Karpas-422 (cell line): Measurements from ENCODE around the gene MYBBP1A. TPM values are rescaled to one million over a fixed set of nuclear protein-coding genes. Genes with fewer than 3 reads are reported as not detected.

Experiments used
- DNase-seq: peaks from one replicate; pipeline ENCODE4 v3.0.0-alpha.2; 2015
- H2AFZ ChIP-seq: fragments of 200-600 bp; sonication (generic); 2 replicates; pipeline ENCODE4 v1.6.1; 2014; ENCODE audit warnings: antibody characterized with exemption, low read length, mixed read lengths
- H3K27ac ChIP-seq: fragments of 200-600 bp; sonication (generic); 2 replicates; pipeline ENCODE4 v1.5.1; 2014; ENCODE audit warnings: mild to moderate bottlenecking, low read length, moderate library complexity
- H3K27me3 ChIP-seq: fragments of 200-600 bp; sonication (generic); 2 replicates; pipeline ENCODE4 v1.6.1; 2014; ENCODE audit warnings: low read length, mixed read lengths
- H3K36me3 ChIP-seq: fragments of 200-600 bp; sonication (generic); 2 replicates; pipeline ENCODE4 v1.6.1; 2014; ENCODE audit warnings: low read length, mixed read lengths; ENCODE audit not compliant: insufficient read depth
- H3K4me1 ChIP-seq: fragments of 200-600 bp; sonication (generic); 2 replicates; pipeline ENCODE4 v1.6.1; 2014; ENCODE audit warnings: mild to moderate bottlenecking, low read length, mixed read lengths
- H3K4me2 ChIP-seq: fragments of 200-600 bp; sonication (generic); 2 replicates; pipeline ENCODE4 v1.6.1; 2014; ENCODE audit warnings: low read length, low read depth, mild to moderate bottlenecking; ENCODE audit not compliant: poor library complexity, severe bottlenecking
- H3K4me3 ChIP-seq: fragments of 200-600 bp; sonication (generic); 2 replicates; pipeline ENCODE4 v1.5.1; 2014; ENCODE audit warnings: mild to moderate bottlenecking, antibody characterized with exemption, low read length, mixed read lengths
- H3K79me2 ChIP-seq: fragments of 200-600 bp; sonication (generic); 2 replicates; pipeline ENCODE4 v1.6.1; 2014; ENCODE audit warnings: mild to moderate bottlenecking, low read length, mixed read lengths
- H3K9ac ChIP-seq: fragments of 200-600 bp; sonication (generic); 2 replicates; pipeline ENCODE4 v1.6.0; 2014; ENCODE audit warnings: low read length
- H3K9me2 ChIP-seq: fragments of 200-600 bp; sonication (generic), shearing (Covaris generic); replicated peaks from 2 replicates; pipeline ENCODE4 v1.6.0; 2014; ENCODE audit warnings: mild to moderate bottlenecking, low read length, moderate library complexity; ENCODE audit not compliant: insufficient read depth
- H3K9me3 ChIP-seq: fragments of 300-700, 200-600 bp; sonication (generic); 2 replicates; pipeline ENCODE4 v1.6.1; 2014; ENCODE audit warnings: low read length, mixed read lengths
- H4K20me1 ChIP-seq: fragments of 200-600 bp; sonication (generic); 2 replicates; pipeline ENCODE4 v1.6.1; 2014; ENCODE audit warnings: mild to moderate bottlenecking, antibody characterized with exemption, low read length, low read depth; ENCODE audit not compliant: insufficient read depth
- total RNA-seq: library from RNA; depleted of rRNA; stranded (reverse); fragments of >200 nt; shearing (Covaris generic); gene quantifications from 2 replicates; pipeline ENCODE4 v1.2.3, GENCODE V29; 2014; ENCODE audit warnings: low replicate concordance

The MYBBP1A gene
- total RNA-seq, 1 experiment from 2014 or later = 48.2 TPM

GRCh38 chr17:4541328-4542002 is 13.7 kb downstream of the MYBBP1A start:
- H3K4me3 ChIP-seq = no peak overlapping the region
- no peaks in the 10 kb centered on the region for H3K27me3 ChIP-seq
- H2AFZ ChIP-seq = no peak overlapping the region
- H3K4me2 ChIP-seq = no peak overlapping the region
- H3K9me2 ChIP-seq = no peaks in the 10 kb centered on the region
- no peak for DNase-seq
- no peaks in the 10 kb centered on the region for H3K4me1 ChIP-seq
- no peaks in the 10 kb centered on the region for H3K9me3 ChIP-seq
- no peaks in the 10 kb centered on the region for H3K79me2 ChIP-seq
- H3K36me3 ChIP-seq = peaks cover 12% of the 10 kb centered on the region
- H3K9ac ChIP-seq = no peak overlapping the region
- no peak overlapping the region for H3K27ac ChIP-seq
- H4K20me1 ChIP-seq = peaks cover 28% of the 10 kb centered on the region; the same call in 1 of the 2 replicates

- no peaks in the 10 kb centered on the region for H3K4me1 ChIP-seq
- no peak overlapping the region for H3K4me2 ChIP-seq
- H3K9me2 ChIP-seq = no peaks in the 10 kb centered on the region
- DNase-seq = no peak
- H3K9ac ChIP-seq = no peak overlapping the region
- H3K4me3 ChIP-seq = no peak overlapping the region
- H3K79me2 ChIP-seq = no peaks in the 10 kb centered on the region
- H3K27ac ChIP-seq = no peak overlapping the region
- H3K36me3 ChIP-seq = peaks cover 12% of the 10 kb centered on the region
- H4K20me1 ChIP-seq = peaks cover 26% of the 10 kb centered on the region; the same call in 1 of the 2 replicates
- no peaks in the 10 kb centered on the region for H3K9me3 ChIP-seq
- H3K27me3 ChIP-seq = no peaks in the 10 kb centered on the region
- H2AFZ ChIP-seq = no peak overlapping the region
Observed at GRCh38 chr17:4540687-4541327, 14.4 kb downstream of the MYBBP1A start.

DNA sequence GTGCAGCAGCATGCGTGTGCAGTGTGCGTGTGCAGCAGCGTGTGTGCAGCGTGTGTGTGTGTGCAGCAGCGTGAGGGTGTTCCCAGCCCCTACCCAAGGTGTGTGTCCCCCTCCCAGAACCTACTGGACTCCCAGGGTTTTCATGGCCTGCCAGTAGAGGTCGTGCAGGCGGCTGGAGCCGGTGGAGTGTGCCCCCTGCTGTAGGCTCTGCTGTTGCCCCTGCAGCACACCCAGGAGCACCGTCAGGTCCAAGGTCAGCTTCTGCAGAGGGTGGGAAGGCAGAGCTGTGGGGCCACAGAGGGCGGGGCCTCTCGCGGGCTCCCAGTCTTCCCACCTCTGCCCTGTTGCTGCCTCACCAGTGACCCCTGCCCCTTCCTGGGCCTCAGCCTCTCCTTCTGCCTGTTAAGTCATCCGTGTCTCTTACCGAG is 14.9 kb downstream of the MYBBP1A start:
- Histone ChIP-seq H3K9ac (no peak overlapping the region), H3K9me3 (no peaks in the 10 kb centered on the region), H3K27ac (no peak overlapping the region), H3K4me2 (no peak overlapping the region), H3K4me1 (no peaks in the 10 kb centered on the region), H2AFZ (no peak overlapping the region), H3K36me3 (peaks cover 12% of the 10 kb centered on the region; the same call in 1 of the 2 replicates), H4K20me1 (peaks cover 26% of the 10 kb centered on the region; the same call in 1 of the 2 replicates), H3K9me2 (no peaks in the 10 kb centered on the region), H3K79me2 (no peaks in the 10 kb centered on the region), H3K4me3 (no peak overlapping the region), H3K27me3 (no peaks in the 10 kb centered on the region)
- DNase-seq = peak; percentile 63

- no peaks in the 10 kb centered on the region for H3K9me3 ChIP-seq
- no peaks in the 10 kb centered on the region for H3K27me3 ChIP-seq
- no peak overlapping the region for H2AFZ ChIP-seq
- H3K36me3 ChIP-seq = peaks cover 12% of the 10 kb centered on the region; the same call in 1 of the 2 replicates
- H3K9me2 ChIP-seq = no peaks in the 10 kb centered on the region
- H4K20me1 ChIP-seq = peaks cover 26% of the 10 kb centered on the region; the same call in 1 of the 2 replicates
- no peaks in the 10 kb centered on the region for H3K79me2 ChIP-seq
- no peak for DNase-seq
- no peak overlapping the region for H3K4me3 ChIP-seq
- no peak overlapping the region for H3K4me2 ChIP-seq
- no peaks in the 10 kb centered on the region for H3K4me1 ChIP-seq
- no peak overlapping the region for H3K27ac ChIP-seq
- H3K9ac ChIP-seq = no peak overlapping the region
Observed at GRCh38 chr17:4539576-4540223, 15.5 kb downstream of the MYBBP1A start.

GRCh38 chr17:4539025-4539424 is 16.2 kb downstream of the MYBBP1A start:
- H3K4me1 ChIP-seq = no peaks in the 10 kb centered on the region

DNA sequence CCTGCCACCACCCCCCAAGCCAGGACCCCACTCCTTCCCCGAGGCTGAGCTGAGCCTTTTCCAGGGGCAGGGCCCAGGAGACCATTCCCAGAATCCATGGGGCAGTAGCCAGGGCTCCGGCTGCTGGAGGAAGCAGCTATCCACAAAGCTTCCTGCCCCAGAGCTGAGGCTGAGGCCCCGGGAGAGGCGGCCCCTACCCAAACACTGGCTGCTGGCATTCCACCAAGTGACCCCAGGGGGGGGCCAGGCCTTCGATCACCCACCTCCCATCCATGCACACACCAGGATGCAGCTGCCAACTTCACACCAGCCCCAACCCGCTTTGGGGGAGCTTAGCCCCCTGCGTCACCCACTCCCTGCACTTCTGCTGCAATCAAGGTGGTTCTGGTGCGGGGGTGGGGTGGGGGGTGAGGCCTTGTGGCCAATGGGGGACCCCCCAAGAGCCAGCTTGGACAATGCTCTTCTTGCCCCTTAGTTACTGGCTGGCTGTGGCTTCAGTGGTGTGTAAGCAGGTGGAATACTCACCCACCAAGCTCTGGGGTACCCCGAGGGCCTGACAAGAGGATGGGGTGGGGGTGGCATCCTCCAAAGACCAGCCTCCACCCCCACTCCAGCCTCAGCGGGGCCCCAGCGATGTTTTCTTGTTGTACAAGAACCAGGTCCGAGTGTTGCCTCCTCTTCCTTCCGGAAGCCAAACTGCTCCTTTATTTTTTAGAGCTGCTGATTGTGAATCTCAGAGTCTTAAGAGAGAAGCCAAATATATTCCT is 16.8 kb downstream of the MYBBP1A start:
- Histone ChIP-seq H3K27me3 (no peaks in the 10 kb centered on the region), H3K4me2 (no peak overlapping the region), H3K9me3 (no peaks in the 10 kb centered on the region), H3K27ac (no peak overlapping the region), H2AFZ (no peak overlapping the region), H3K4me1 (no peaks in the 10 kb centered on the region), H3K79me2 (no peaks in the 10 kb centered on the region), H3K4me3 (no peak overlapping the region), H3K9ac (no peak overlapping the region), H4K20me1 (peaks cover 26% of the 10 kb centered on the region; the same call in 1 of the 2 replicates), H3K36me3 (peaks cover 12% of the 10 kb centered on the region; the same call in 1 of the 2 replicates), H3K9me2 (no peaks in the 10 kb centered on the region)
- no peak for DNase-seq

More at GRCh38 chr17:4539025-4539424, 16.2 kb downstream of the MYBBP1A start:
- no peak overlapping the region for H3K27ac ChIP-seq
- peaks cover 12% of the 10 kb centered on the region; the same call in 1 of the 2 replicates for H3K36me3 ChIP-seq
- H3K79me2 ChIP-seq = no peaks in the 10 kb centered on the region
- H3K9ac ChIP-seq = no peak overlapping the region
- H3K9me3 ChIP-seq = no peaks in the 10 kb centered on the region
- H2AFZ ChIP-seq = no peak overlapping the region
- no peaks in the 10 kb centered on the region for H3K27me3 ChIP-seq
- H3K4me3 ChIP-seq = no peak overlapping the region
- peaks cover 26% of the 10 kb centered on the region; the same call in 1 of the 2 replicates for H4K20me1 ChIP-seq
- no peak overlapping the region for H3K4me2 ChIP-seq
- no peak for DNase-seq
- no peaks in the 10 kb centered on the region for H3K9me2 ChIP-seq

GRCh38 chr17:4537451-4538235 is 17.5 kb downstream of the MYBBP1A start:
- no peak overlapping the region for H3K27ac ChIP-seq
- H4K20me1 ChIP-seq = peaks cover 23% of the 10 kb centered on the region; the same call in 1 of the 2 replicates
- no peaks in the 10 kb centered on the region for H3K9me3 ChIP-seq
- H3K36me3 ChIP-seq = peaks cover 12% of the 10 kb centered on the region; the same call in 1 of the 2 replicates
- no peak for DNase-seq
- H3K9me2 ChIP-seq = no peaks in the 10 kb centered on the region
- H3K27me3 ChIP-seq = no peaks in the 10 kb centered on the region
- no peaks in the 10 kb centered on the region for H3K4me1 ChIP-seq
- no peak overlapping the region for H3K4me3 ChIP-seq
- H3K9ac ChIP-seq = no peak overlapping the region
- H3K79me2 ChIP-seq = no peaks in the 10 kb centered on the region
- no peak overlapping the region for H2AFZ ChIP-seq
- no peak overlapping the region for H3K4me2 ChIP-seq
